Measurements from ENCODE around the gene ETFRF1. TPM values are rescaled to one million over a fixed set of nuclear protein-coding genes. Genes with fewer than 3 reads are reported as not detected.

Gene ETFRF1
- total RNA-seq, 4 donors from 2014 or later: 45.9 to 105 (median 74.6) TPM

- no peak overlapping the region for H3K27ac ChIP-seq
- ATAC-seq: no peak
- intact Hi-C loops (cut with DNase I; ENCODE audit: low total_unique reads): no loop called here
- in situ Hi-C loops (cut with MboI; ENCODE audit: low sequenced_read_pairs in 4 of 4): no loop called here
- H3K27me3 ChIP-seq: no peaks in the 10 kb centered on the region
- no peak for TF ChIP-seq POLR2A (IDR thresholded peaks at IDR 0.05)
- peak in 4 of 5 experiments; percentile 8 to 38 (median 18) for TF ChIP-seq CTCF (IDR thresholded peaks at IDR 0.05 in 4 of 5, conservative IDR thresholded peaks at IDR 0.05 in 1 of 5)
- no peak for DNase-seq
- H3K9me3 ChIP-seq: no peaks in the 10 kb centered on the region
- no peaks in the 10 kb centered on the region for H3K36me3 ChIP-seq
- no peak overlapping the region for H3K4me3 ChIP-seq
- no peaks in the 10 kb centered on the region for H3K4me1 ChIP-seq
Observed at GRCh38 chr12:25155022-25155576, 39.9 kb upstream of the ETFRF1 start.

- ATAC-seq: no peak
- no peak overlapping the region for H3K27ac ChIP-seq
- H3K36me3 ChIP-seq: no peaks in the 10 kb centered on the region
- intact Hi-C loops (cut with DNase I; ENCODE audit: low total_unique reads) (no loop called here), in situ Hi-C loops (cut with MboI; ENCODE audit: low sequenced_read_pairs in 4 of 4) (no loop called here)
- H3K27me3 ChIP-seq: no peaks in the 10 kb centered on the region
- no peak overlapping the region for H3K4me3 ChIP-seq
- DNase-seq: no peak
- H3K4me1 ChIP-seq: no peaks in the 10 kb centered on the region
- H3K9me3 ChIP-seq: no peaks in the 10 kb centered on the region
- TF ChIP-seq CTCF (IDR thresholded peaks at IDR 0.05 in 4 of 5, conservative IDR thresholded peaks at IDR 0.05 in 1 of 5) (no peak), POLR2A (IDR thresholded peaks at IDR 0.05) (no peak)
Observed at GRCh38 chr12:25156061-25156460, 39.0 kb upstream of the ETFRF1 start.

- intact Hi-C loops (cut with DNase I; ENCODE audit: low total_unique reads): no loop called here
Observed at GRCh38 chr12:25162866-25163265, 32.2 kb upstream of the ETFRF1 start.

GRCh38 chr12:25182765-25183164, 12.3 kb upstream of the ETFRF1 start:
- in situ Hi-C loops (cut with MboI; ENCODE audit: low sequenced_read_pairs in 4 of 4) (no loop called here), intact Hi-C loops (cut with DNase I; ENCODE audit: low total_unique reads) (no loop called here)
- no peak for ATAC-seq
- Histone ChIP-seq H3K4me1 (peaks cover 0 to 4% of the 10 kb centered on the region in 2 donors), H3K4me3 (no peak overlapping the region), H3K27ac (no peak overlapping the region), H3K9me3 (peaks cover 0 to 4% (median 0%) of the 10 kb centered on the region in 3 donors), H3K36me3 (no peaks in the 10 kb centered on the region), H3K27me3 (no peaks in the 10 kb centered on the region)
- no peak for TF ChIP-seq CTCF (IDR thresholded peaks at IDR 0.05 in 4 of 5, conservative IDR thresholded peaks at IDR 0.05 in 1 of 5)
- no peak for TF ChIP-seq POLR2A (IDR thresholded peaks at IDR 0.05)
- no peak for DNase-seq

More at GRCh38 chr12:25162866-25163265, 32.2 kb upstream of the ETFRF1 start:
- Histone ChIP-seq H3K9me3 (no peaks in the 10 kb centered on the region), H3K36me3 (no peaks in the 10 kb centered on the region), H3K4me1 (no peaks in the 10 kb centered on the region), H3K27ac (no peak overlapping the region), H3K4me3 (no peak overlapping the region), H3K27me3 (no peaks in the 10 kb centered on the region)
- DNase-seq: no peak
- in situ Hi-C loops (cut with MboI; ENCODE audit: low sequenced_read_pairs in 4 of 4): no loop called here
- ATAC-seq: no peak
- TF ChIP-seq POLR2A (IDR thresholded peaks at IDR 0.05) (no peak), CTCF (IDR thresholded peaks at IDR 0.05 in 4 of 5, conservative IDR thresholded peaks at IDR 0.05 in 1 of 5) (no peak)

- Histone ChIP-seq H3K27ac (no peak overlapping the region), H3K36me3 (no peaks in the 10 kb centered on the region), H3K4me1 (peaks cover 0 to 4% of the 10 kb centered on the region in 2 donors), H3K9me3 (no peaks in the 10 kb centered on the region), H3K4me3 (no peak overlapping the region), H3K27me3 (no peaks in the 10 kb centered on the region)
- no peak for TF ChIP-seq CTCF (IDR thresholded peaks at IDR 0.05 in 4 of 5, conservative IDR thresholded peaks at IDR 0.05 in 1 of 5)
- no peak for TF ChIP-seq POLR2A (IDR thresholded peaks at IDR 0.05)
- ATAC-seq (no peak), DNase-seq (no peak)
- intact Hi-C loops (cut with DNase I; ENCODE audit: low total_unique reads) (no loop called here), in situ Hi-C loops (cut with MboI; ENCODE audit: low sequenced_read_pairs in 4 of 4) (no loop called here)
Observed at GRCh38 chr12:25184132-25184531, 10.9 kb upstream of the ETFRF1 start.

Data from gastrocnemius medialis (tissue), 4 donors.